WI38 (cell line): ENCODE data around the gene ZNF330.

ENCODE experiments used
- H3K4me3 ChIP-seq: 2 replicates; pipeline ENCODE4 v1.5.1; 2011; ENCODE audit warnings: low read depth, mild to moderate bottlenecking, control low read depth, low read length
- CTCF ChIP-seq: IDR thresholded peaks from 2 replicates; pipeline ENCODE4 v1.5.1; 2012; ENCODE audit warnings: low read depth, mild to moderate bottlenecking, control low read depth, low read length

The ZNF330 gene

GRCh38 chr4:141193516-141194034, 27.1 kb upstream of the ZNF330 start:
- no peak for TF ChIP-seq CTCF
- H3K4me3 ChIP-seq, result no peak overlapping the region

- TF ChIP-seq CTCF, result no peak
- no peak overlapping the region for H3K4me3 ChIP-seq
Measured at GRCh38 chr4:141195095-141195707, 25.5 kb upstream of the ZNF330 start.

GRCh38 chr4:141196227-141196933, 24.3 kb upstream of the ZNF330 start:
- TF ChIP-seq CTCF, result no peak
- H3K4me3 ChIP-seq, result no peak overlapping the region

GRCh38 chr4:141207961-141208360, 12.7 kb upstream of the ZNF330 start:
- no peak for TF ChIP-seq CTCF
- H3K4me3 ChIP-seq, result no peak overlapping the region

GRCh38 chr4:141210168-141210567, 10.5 kb upstream of the ZNF330 start:
- no peak overlapping the region for H3K4me3 ChIP-seq
- no peak for TF ChIP-seq CTCF

- H3K4me3 ChIP-seq, result no peak overlapping the region
Measured at GRCh38 chr4:141213550-141213991, 7.1 kb upstream of the ZNF330 start.

More at GRCh38 chr4:141213550-141213991, 7.1 kb upstream of the ZNF330 start:
- no peak for TF ChIP-seq CTCF
